WTC11 (cell line): ENCODE results near the gene IL27RA. TPM values are rescaled to one million over a fixed set of nuclear protein-coding genes. Genes with fewer than 3 reads are reported as not detected.

ENCODE experiments used
- CBFB ChIP-seq: sonication (generic); formaldehyde crosslinking; IDR thresholded peaks from 2 replicates; pipeline ENCODE4 v1.8.1; 2022; ENCODE audit warnings: mild to moderate bottlenecking, low read depth, missing genetic modification reagents
- ELF4 ChIP-seq: sonication (generic); formaldehyde crosslinking; IDR thresholded peaks from 2 replicates; pipeline ENCODE4 v1.8.1; 2022; ENCODE audit warnings: low read depth, mild to moderate bottlenecking, moderate library complexity, missing genetic modification reagents
- EMX1 ChIP-seq: fragments of 250-450 bp; sonication (Bioruptor Pico); IDR thresholded peaks from 2 replicates; pipeline ENCODE4 v1.8.0; 2021; ENCODE audit warnings: mild to moderate bottlenecking
- FOXK1 ChIP-seq: sonication (generic); formaldehyde crosslinking; IDR thresholded peaks from 2 replicates; pipeline ENCODE4 v1.8.0; 2022; ENCODE audit warnings: mild to moderate bottlenecking, moderate library complexity, missing genetic modification reagents
- GRHL2 ChIP-seq: fragments of 250-450 bp; sonication (Bioruptor Pico); IDR thresholded peaks from 2 replicates; pipeline ENCODE4 v1.8.0; 2022; ENCODE audit warnings: mild to moderate bottlenecking, moderate library complexity; ENCODE audit not compliant: insufficient replicate concordance, severe bottlenecking
- IRF2 ChIP-seq: sonication (generic); formaldehyde crosslinking; IDR thresholded peaks from 2 replicates; pipeline ENCODE4 v1.8.0; 2022; ENCODE audit warnings: low read depth, missing genetic modification reagents, borderline replicate concordance
- JUN ChIP-seq: sonication (generic); formaldehyde crosslinking; IDR thresholded peaks from 2 replicates; pipeline ENCODE4 v1.8.0; 2023; ENCODE audit warnings: mild to moderate bottlenecking, missing genetic modification reagents
- NFE2L1 ChIP-seq: sonication (generic); formaldehyde crosslinking; IDR thresholded peaks from 2 replicates; pipeline ENCODE4 v1.8.1; 2023; ENCODE audit warnings: missing genetic modification reagents
- NFYB ChIP-seq: sonication (generic); formaldehyde crosslinking; conservative IDR thresholded peaks from 2 replicates; pipeline ENCODE4 v1.8.0; 2022; ENCODE audit warnings: low read depth, missing genetic modification reagents
- NR3C1 ChIP-seq: sonication (generic); formaldehyde crosslinking; conservative IDR thresholded peaks from 2 replicates; pipeline ENCODE4 v1.8.1; 2023; ENCODE audit warnings: low read depth, mild to moderate bottlenecking, missing genetic modification reagents
- OVOL2 ChIP-seq: fragments of 250-450 bp; sonication (Bioruptor Pico); IDR thresholded peaks from 2 replicates; pipeline ENCODE4 v1.9.0; 2021; ENCODE audit warnings: mild to moderate bottlenecking, borderline replicate concordance
- PRRX2 ChIP-seq: fragments of 250-450 bp; sonication (Bioruptor Pico); IDR thresholded peaks from 2 replicates; pipeline ENCODE4 v1.8.0; 2021; ENCODE audit warnings: mild to moderate bottlenecking
- ZNF121 ChIP-seq: sonication (generic); formaldehyde crosslinking; IDR thresholded peaks from 2 replicates; pipeline ENCODE4 v1.8.0; 2023; ENCODE audit warnings: missing genetic modification reagents
- ZNF138 ChIP-seq: sonication (generic); formaldehyde crosslinking; conservative IDR thresholded peaks from 2 replicates; pipeline ENCODE4 v1.8.1; 2022; ENCODE audit warnings: mild to moderate bottlenecking, moderate library complexity, missing genetic modification reagents
- ZNF219 ChIP-seq: sonication (generic); formaldehyde crosslinking; IDR thresholded peaks from 2 replicates; pipeline ENCODE4 v1.8.0; 2023; ENCODE audit warnings: missing genetic modification reagents, mild to moderate bottlenecking, borderline replicate concordance
- ZNF232 ChIP-seq: sonication (generic); formaldehyde crosslinking; IDR thresholded peaks from 2 replicates; pipeline ENCODE4 v1.8.0; 2022; ENCODE audit warnings: mild to moderate bottlenecking, missing genetic modification reagents
- ZNF263 ChIP-seq: sonication (generic); formaldehyde crosslinking; IDR thresholded peaks from 2 replicates; pipeline ENCODE4 v1.8.1; 2022; ENCODE audit warnings: low read depth, mild to moderate bottlenecking, moderate library complexity, missing genetic modification reagents
- ZNF396 ChIP-seq: fragments of 250-450 bp; sonication (Bioruptor Pico); IDR thresholded peaks from 2 replicates; pipeline ENCODE4 v1.8.0; 2021; ENCODE audit warnings: mild to moderate bottlenecking, moderate library complexity, borderline replicate concordance
- ZNF416 ChIP-seq: fragments of 250-450 bp; sonication (Bioruptor Pico); IDR thresholded peaks from 2 replicates; pipeline ENCODE4 v1.9.0; 2021; ENCODE audit warnings: mild to moderate bottlenecking, inconsistent platforms
- total RNA-seq: library from RNA; stranded (reverse); gene quantifications from 3 replicates; pipeline ENCODE4 v1.2.3, GENCODE V29; 2021
- TF ChIP-seq, protein P1 (sequence below): sonication (generic); formaldehyde crosslinking; IDR thresholded peaks from 2 replicates; pipeline ENCODE4 v1.8.0; 2023; ENCODE audit warnings: missing genetic modification reagents
- TF ChIP-seq, protein P2 (sequence below): fragments of 250-450 bp; sonication (Bioruptor Pico); IDR thresholded peaks from 2 replicates; pipeline ENCODE4 v1.9.0; 2021; ENCODE audit warnings: mild to moderate bottlenecking
- TF ChIP-seq, protein P3 (sequence below): sonication (generic); formaldehyde crosslinking; IDR thresholded peaks from 2 replicates; pipeline ENCODE4 v1.8.0; 2023; ENCODE audit warnings: missing genetic modification reagents, mild to moderate bottlenecking, borderline replicate concordance
- TF ChIP-seq, protein P4 (sequence below): sonication (generic); formaldehyde crosslinking; IDR thresholded peaks from 2 replicates; pipeline ENCODE4 v1.8.0; 2022; ENCODE audit warnings: mild to moderate bottlenecking, missing genetic modification reagents
- TF ChIP-seq, protein P5 (sequence below): fragments of 250-450 bp; sonication (Bioruptor Pico); conservative IDR thresholded peaks from 2 replicates; pipeline ENCODE4 v1.9.0; 2021; ENCODE audit warnings: mild to moderate bottlenecking
- TF ChIP-seq, protein P6 (sequence below): sonication (generic); formaldehyde crosslinking; IDR thresholded peaks from 2 replicates; pipeline ENCODE4 v1.8.0; 2022; ENCODE audit warnings: mild to moderate bottlenecking, missing genetic modification reagents

IL27RA gene
- total RNA-seq, 1 experiment from 2014 or later, result 12.2 TPM

DNA sequence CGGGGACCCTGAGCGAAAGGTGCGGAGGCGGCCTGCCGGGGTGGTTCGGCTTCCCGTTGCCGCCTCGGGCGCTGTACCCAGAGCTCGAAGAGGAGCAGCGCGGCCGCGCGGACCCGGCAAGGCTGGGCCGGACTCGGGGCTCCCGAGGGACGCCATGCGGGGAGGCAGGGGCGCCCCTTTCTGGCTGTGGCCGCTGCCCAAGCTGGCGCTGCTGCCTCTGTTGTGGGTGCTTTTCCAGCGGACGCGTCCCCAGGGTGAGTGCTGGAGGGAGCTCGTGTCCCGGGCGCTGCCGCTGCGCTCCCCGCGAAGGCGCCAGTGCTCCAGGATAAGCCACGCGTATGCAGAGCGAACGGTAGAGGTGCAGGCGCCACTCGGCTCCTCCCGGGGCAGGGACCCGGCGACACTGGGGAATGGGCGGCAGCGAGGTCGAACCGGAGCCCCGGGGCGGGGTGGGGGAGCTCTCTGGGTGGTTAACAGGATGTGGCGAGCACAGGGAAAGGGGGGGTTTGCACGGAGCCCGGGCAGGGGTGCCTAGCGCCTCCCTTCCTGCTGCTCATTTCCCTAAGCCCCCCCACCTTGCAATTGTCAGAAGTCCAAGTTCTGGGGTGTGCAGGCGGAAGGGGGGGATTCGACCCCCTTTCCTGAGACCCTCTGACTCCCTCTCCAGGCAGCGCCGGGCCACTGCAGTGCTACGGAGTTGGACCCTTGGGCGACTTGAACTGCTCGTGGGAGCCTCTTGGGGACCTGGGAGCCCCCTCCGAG is at the start of gene IL27RA (continued):
- TF ChIP-seq, protein P1, sequence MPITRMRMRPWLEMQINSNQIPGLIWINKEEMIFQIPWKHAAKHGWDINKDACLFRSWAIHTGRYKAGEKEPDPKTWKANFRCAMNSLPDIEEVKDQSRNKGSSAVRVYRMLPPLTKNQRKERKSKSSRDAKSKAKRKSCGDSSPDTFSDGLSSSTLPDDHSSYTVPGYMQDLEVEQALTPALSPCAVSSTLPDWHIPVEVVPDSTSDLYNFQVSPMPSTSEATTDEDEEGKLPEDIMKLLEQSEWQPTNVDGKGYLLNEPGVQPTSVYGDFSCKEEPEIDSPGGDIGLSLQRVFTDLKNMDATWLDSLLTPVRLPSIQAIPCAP, result peak; percentile 48; the same call in 1 of the 2 replicates
- no peak for TF ChIP-seq OVOL2
- no peak for TF ChIP-seq ZNF138 (CRISPR knock-in tag)
- TF ChIP-seq, protein P2, sequence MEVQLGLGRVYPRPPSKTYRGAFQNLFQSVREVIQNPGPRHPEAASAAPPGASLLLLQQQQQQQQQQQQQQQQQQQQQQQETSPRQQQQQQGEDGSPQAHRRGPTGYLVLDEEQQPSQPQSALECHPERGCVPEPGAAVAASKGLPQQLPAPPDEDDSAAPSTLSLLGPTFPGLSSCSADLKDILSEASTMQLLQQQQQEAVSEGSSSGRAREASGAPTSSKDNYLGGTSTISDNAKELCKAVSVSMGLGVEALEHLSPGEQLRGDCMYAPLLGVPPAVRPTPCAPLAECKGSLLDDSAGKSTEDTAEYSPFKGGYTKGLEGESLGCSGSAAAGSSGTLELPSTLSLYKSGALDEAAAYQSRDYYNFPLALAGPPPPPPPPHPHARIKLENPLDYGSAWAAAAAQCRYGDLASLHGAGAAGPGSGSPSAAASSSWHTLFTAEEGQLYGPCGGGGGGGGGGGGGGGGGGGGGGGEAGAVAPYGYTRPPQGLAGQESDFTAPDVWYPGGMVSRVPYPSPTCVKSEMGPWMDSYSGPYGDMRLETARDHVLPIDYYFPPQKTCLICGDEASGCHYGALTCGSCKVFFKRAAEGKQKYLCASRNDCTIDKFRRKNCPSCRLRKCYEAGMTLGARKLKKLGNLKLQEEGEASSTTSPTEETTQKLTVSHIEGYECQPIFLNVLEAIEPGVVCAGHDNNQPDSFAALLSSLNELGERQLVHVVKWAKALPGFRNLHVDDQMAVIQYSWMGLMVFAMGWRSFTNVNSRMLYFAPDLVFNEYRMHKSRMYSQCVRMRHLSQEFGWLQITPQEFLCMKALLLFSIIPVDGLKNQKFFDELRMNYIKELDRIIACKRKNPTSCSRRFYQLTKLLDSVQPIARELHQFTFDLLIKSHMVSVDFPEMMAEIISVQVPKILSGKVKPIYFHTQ (CRISPR knock-in tag), result no peak
- TF ChIP-seq ZNF121 (CRISPR knock-in tag), result no peak
- no peak for TF ChIP-seq PRRX2
- TF ChIP-seq, protein P3, sequence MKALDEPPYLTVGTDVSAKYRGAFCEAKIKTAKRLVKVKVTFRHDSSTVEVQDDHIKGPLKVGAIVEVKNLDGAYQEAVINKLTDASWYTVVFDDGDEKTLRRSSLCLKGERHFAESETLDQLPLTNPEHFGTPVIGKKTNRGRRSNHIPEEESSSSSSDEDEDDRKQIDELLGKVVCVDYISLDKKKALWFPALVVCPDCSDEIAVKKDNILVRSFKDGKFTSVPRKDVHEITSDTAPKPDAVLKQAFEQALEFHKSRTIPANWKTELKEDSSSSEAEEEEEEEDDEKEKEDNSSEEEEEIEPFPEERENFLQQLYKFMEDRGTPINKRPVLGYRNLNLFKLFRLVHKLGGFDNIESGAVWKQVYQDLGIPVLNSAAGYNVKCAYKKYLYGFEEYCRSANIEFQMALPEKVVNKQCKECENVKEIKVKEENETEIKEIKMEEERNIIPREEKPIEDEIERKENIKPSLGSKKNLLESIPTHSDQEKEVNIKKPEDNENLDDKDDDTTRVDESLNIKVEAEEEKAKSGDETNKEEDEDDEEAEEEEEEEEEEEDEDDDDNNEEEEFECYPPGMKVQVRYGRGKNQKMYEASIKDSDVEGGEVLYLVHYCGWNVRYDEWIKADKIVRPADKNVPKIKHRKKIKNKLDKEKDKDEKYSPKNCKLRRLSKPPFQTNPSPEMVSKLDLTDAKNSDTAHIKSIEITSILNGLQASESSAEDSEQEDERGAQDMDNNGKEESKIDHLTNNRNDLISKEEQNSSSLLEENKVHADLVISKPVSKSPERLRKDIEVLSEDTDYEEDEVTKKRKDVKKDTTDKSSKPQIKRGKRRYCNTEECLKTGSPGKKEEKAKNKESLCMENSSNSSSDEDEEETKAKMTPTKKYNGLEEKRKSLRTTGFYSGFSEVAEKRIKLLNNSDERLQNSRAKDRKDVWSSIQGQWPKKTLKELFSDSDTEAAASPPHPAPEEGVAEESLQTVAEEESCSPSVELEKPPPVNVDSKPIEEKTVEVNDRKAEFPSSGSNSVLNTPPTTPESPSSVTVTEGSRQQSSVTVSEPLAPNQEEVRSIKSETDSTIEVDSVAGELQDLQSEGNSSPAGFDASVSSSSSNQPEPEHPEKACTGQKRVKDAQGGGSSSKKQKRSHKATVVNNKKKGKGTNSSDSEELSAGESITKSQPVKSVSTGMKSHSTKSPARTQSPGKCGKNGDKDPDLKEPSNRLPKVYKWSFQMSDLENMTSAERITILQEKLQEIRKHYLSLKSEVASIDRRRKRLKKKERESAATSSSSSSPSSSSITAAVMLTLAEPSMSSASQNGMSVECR (CRISPR knock-in tag), result 0 out of 2 replicates have a peak, but pooled peaks have one; percentile 58
- TF ChIP-seq NFYB, result no peak
- no peak for TF ChIP-seq IRF2 (CRISPR knock-in tag)
- TF ChIP-seq ZNF219 (CRISPR knock-in tag), result no peak
- TF ChIP-seq CBFB, result no peak
- TF ChIP-seq ZNF232 (CRISPR knock-in tag), result no peak
- TF ChIP-seq, protein P4, sequence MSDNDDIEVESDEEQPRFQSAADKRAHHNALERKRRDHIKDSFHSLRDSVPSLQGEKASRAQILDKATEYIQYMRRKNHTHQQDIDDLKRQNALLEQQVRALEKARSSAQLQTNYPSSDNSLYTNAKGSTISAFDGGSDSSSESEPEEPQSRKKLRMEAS (CRISPR knock-in tag), result peak; percentile 54; the same call in 1 of the 2 replicates
- TF ChIP-seq NR3C1 (CRISPR knock-in tag), result no peak
- TF ChIP-seq ZNF416, result no peak
- no peak for TF ChIP-seq ZNF263 (CRISPR knock-in tag)
- TF ChIP-seq JUN (CRISPR knock-in tag), result peak; percentile 68; the same call in 1 of the 2 replicates
- no peak for TF ChIP-seq EMX1 (CRISPR knock-in tag)
- no peak for TF ChIP-seq GRHL2
- TF ChIP-seq, protein P5, sequence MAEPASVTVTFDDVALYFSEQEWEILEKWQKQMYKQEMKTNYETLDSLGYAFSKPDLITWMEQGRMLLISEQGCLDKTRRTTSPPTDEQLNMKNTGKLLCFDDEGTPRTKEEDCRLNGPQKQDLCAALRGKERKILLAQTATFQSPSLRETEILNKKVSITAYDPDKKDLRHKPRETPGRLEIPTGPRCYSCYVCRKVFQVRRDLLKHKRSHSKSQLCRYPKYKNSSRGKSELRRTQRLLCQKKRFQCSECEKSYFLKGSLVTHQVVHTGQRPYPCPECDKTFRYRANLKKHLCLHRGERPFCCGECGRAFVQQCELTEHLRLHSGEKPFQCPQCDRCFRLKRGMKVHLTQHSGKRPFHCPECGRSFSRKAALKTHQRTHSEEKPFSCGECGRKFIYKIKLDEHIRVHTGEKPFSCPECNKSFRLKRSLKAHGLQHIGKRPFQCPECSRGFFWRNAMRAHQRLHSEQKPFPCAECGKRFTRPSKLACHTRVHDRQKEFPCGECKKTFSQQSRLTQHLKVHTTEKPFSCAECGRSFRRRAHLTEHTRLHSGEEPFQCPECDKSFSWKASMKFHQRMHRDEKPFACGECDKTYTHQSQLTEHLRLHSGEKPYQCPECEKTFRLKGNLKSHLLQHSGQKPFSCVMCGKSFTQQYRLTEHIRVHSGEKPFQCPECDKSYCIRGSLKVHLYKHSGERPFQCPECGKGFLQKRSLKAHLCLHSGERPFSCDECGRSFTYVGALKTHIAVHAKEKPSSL (CRISPR knock-in tag), result no peak
- TF ChIP-seq ELF4 (CRISPR knock-in tag), result no peak
- TF ChIP-seq, protein P6, sequence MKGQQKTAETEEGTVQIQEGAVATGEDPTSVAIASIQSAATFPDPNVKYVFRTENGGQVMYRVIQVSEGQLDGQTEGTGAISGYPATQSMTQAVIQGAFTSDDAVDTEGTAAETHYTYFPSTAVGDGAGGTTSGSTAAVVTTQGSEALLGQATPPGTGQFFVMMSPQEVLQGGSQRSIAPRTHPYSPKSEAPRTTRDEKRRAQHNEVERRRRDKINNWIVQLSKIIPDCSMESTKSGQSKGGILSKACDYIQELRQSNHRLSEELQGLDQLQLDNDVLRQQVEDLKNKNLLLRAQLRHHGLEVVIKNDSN, result no peak
- TF ChIP-seq ZNF396 (CRISPR knock-in tag), result no peak
- no peak for TF ChIP-seq NFE2L1 (CRISPR knock-in tag)
- no peak for TF ChIP-seq FOXK1 (CRISPR knock-in tag)
